Measurements from ENCODE around the gene CTDSPL.

CTDSPL gene

DNA sequence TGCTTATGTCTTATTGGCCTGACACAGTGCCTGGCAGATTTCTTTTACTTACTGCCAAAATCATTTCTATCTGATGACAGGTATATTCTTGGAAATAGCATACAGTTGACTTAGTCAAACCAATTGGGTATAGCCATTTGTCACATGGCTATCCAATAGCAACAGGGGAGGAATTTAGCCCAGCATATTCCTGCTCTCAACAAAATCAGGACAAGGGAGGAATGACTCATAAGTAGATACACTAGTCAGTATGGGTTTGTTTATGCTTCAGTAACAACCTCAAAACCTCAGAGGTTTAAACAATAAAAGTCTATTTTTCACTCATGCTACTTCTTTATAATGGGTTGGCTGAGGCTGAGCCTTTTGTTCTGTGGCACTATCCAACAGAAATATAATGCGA, 90.9 kb downstream of the CTDSPL start:
- Histone ChIP-seq H3K27me3 (ENCODE audit: insufficient read depth, low read length, poor library complexity) (no peaks in the 10 kb centered on the region), H3K4me1 (ENCODE audit: insufficient read depth, low read length) (peaks cover 30% of the 10 kb centered on the region), H3K4me2 (ENCODE audit: insufficient read depth, low read length) (no peak overlapping the region), H2AFZ (ENCODE audit: low read depth, low read length) (no peak overlapping the region), H3K9me3 (ENCODE audit: insufficient read depth, low read length, severe bottlenecking) (no peaks in the 10 kb centered on the region), H3K27ac (ENCODE audit: low read length) (no peak overlapping the region), H3K4me3 (ENCODE audit: low read depth in 1 of 2, low read length in 2 of 2) (no peak overlapping the region), H3K9ac (ENCODE audit: low read depth, low read length) (no peak overlapping the region), H3K36me3 (ENCODE audit: insufficient read depth, low read length) (peaks cover 20% of the 10 kb centered on the region; the same call in 1 of the 2 replicates), H4K20me1 (ENCODE audit: insufficient read depth, low read length) (no peaks in the 10 kb centered on the region), H3K79me2 (ENCODE audit: insufficient read depth, low read length) (no peaks in the 10 kb centered on the region)
- ATAC-seq (ENCODE audit: insufficient read depth, low read depth) (no peak), DNase-seq (no peak)
- TF ChIP-seq, protein P1, sequence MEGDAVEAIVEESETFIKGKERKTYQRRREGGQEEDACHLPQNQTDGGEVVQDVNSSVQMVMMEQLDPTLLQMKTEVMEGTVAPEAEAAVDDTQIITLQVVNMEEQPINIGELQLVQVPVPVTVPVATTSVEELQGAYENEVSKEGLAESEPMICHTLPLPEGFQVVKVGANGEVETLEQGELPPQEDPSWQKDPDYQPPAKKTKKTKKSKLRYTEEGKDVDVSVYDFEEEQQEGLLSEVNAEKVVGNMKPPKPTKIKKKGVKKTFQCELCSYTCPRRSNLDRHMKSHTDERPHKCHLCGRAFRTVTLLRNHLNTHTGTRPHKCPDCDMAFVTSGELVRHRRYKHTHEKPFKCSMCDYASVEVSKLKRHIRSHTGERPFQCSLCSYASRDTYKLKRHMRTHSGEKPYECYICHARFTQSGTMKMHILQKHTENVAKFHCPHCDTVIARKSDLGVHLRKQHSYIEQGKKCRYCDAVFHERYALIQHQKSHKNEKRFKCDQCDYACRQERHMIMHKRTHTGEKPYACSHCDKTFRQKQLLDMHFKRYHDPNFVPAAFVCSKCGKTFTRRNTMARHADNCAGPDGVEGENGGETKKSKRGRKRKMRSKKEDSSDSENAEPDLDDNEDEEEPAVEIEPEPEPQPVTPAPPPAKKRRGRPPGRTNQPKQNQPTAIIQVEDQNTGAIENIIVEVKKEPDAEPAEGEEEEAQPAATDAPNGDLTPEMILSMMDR (IDR thresholded peaks at IDR 0.05; ENCODE audit: borderline replicate concordance, extremely low read depth, low read length, poor library complexity, severe bottlenecking): no peak
- no peak for TF ChIP-seq EZH2 (IDR thresholded peaks at IDR 0.05; ENCODE audit: borderline replicate concordance, low read depth, low read length, severe bottlenecking)

GRCh38 chr3:37953226-37953625, 91.5 kb downstream of the CTDSPL start:
- Histone ChIP-seq H3K9ac (ENCODE audit: low read depth, low read length) (no peak overlapping the region), H3K36me3 (ENCODE audit: insufficient read depth, low read length) (peaks cover 21% of the 10 kb centered on the region; the same call in 1 of the 2 replicates), H3K4me1 (ENCODE audit: insufficient read depth, low read length) (peaks cover 34% of the 10 kb centered on the region), H3K27me3 (ENCODE audit: insufficient read depth, low read length, poor library complexity) (no peaks in the 10 kb centered on the region), H3K79me2 (ENCODE audit: insufficient read depth, low read length) (no peaks in the 10 kb centered on the region), H3K9me3 (ENCODE audit: insufficient read depth, low read length, severe bottlenecking) (no peaks in the 10 kb centered on the region), H4K20me1 (ENCODE audit: insufficient read depth, low read length) (no peaks in the 10 kb centered on the region), H3K4me2 (ENCODE audit: insufficient read depth, low read length) (no peak overlapping the region), H2AFZ (ENCODE audit: low read depth, low read length) (no peak overlapping the region), H3K4me3 (ENCODE audit: low read depth in 1 of 2, low read length in 2 of 2) (no peak overlapping the region), H3K27ac (ENCODE audit: low read length) (no peak overlapping the region)
- no peak for ATAC-seq (ENCODE audit: insufficient read depth, low read depth)
- DNase-seq: no peak
- TF ChIP-seq EZH2 (IDR thresholded peaks at IDR 0.05; ENCODE audit: borderline replicate concordance, low read depth, low read length, severe bottlenecking): no peak
- TF ChIP-seq, protein P1 (IDR thresholded peaks at IDR 0.05; ENCODE audit: borderline replicate concordance, extremely low read depth, low read length, poor library complexity, severe bottlenecking): no peak

DNA sequence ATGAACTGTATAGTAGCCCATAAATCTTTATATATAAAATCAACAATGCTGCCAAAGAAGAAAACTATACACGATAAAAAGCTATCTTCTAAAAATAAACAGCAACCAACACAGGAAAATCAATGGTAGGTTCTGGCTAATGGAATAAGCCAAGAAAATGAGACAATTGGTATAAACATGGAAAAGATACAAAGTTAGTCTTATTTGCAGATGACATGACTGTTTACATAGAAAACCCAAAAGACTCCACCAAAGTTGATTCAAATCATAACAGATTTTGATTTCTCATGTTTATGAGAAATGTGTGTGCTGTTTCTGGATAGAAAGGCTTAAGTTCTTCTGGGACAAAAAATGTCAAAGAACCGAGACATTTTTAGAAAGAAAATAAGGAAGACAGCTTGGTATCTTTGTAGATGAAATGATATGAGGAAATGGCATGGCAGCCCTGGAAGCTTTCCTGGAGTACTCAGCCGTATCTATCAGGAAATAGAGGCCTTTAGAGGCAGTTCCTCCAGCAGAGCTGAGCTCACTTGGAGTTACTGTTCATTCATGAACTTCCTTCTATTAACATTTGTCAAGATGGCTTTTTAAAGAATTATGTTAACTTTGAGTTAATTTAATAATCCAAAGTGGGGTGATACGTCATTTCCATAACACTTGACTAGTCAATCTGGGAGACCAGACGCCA, 92.2 kb downstream of the CTDSPL start:
- H3K9me3 ChIP-seq (ENCODE audit: insufficient read depth, low read length, severe bottlenecking): no peaks in the 10 kb centered on the region
- TF ChIP-seq, protein P1 (IDR thresholded peaks at IDR 0.05; ENCODE audit: borderline replicate concordance, extremely low read depth, low read length, poor library complexity, severe bottlenecking): no peak
- no peak for TF ChIP-seq EZH2 (IDR thresholded peaks at IDR 0.05; ENCODE audit: borderline replicate concordance, low read depth, low read length, severe bottlenecking)
- H3K79me2 ChIP-seq (ENCODE audit: insufficient read depth, low read length): no peaks in the 10 kb centered on the region
- no peak overlapping the region for H3K27ac ChIP-seq (ENCODE audit: low read length)
- ATAC-seq (ENCODE audit: insufficient read depth, low read depth) (no peak), DNase-seq (no peak)
- H3K4me1 ChIP-seq (ENCODE audit: insufficient read depth, low read length): peaks cover 34% of the 10 kb centered on the region
- H2AFZ ChIP-seq (ENCODE audit: low read depth, low read length): no peak overlapping the region
- H3K36me3 ChIP-seq (ENCODE audit: insufficient read depth, low read length): peaks cover 24% of the 10 kb centered on the region; the same call in 1 of the 2 replicates
- no peak overlapping the region for H3K4me2 ChIP-seq (ENCODE audit: insufficient read depth, low read length)
- H3K27me3 ChIP-seq (ENCODE audit: insufficient read depth, low read length, poor library complexity): no peaks in the 10 kb centered on the region
- H3K4me3 ChIP-seq (ENCODE audit: low read depth in 1 of 2, low read length in 2 of 2): no peak overlapping the region
- no peaks in the 10 kb centered on the region for H4K20me1 ChIP-seq (ENCODE audit: insufficient read depth, low read length)
- H3K9ac ChIP-seq (ENCODE audit: low read depth, low read length): no peak overlapping the region
